Measurements from ENCODE around the gene PDCD6IP. TPM values are rescaled to one million over a fixed set of nuclear protein-coding genes. Genes with fewer than 3 reads are reported as not detected.

Gene PDCD6IP
- total RNA-seq, 4 donors from 2014 or later: 105 to 424 (median 167) TPM

GRCh38 chr3:33758281-33758680 is 40.1 kb upstream of the PDCD6IP start:
- TF ChIP-seq POLR2A (IDR thresholded peaks at IDR 0.05) (no peak), CTCF (IDR thresholded peaks at IDR 0.05) (no peak)
- H3K4me3 ChIP-seq (replicated peaks in 1 of 3): no peak overlapping the region

GRCh38 chr3:33758864-33759263 is 39.6 kb upstream of the PDCD6IP start:
- WGBS, 2 donors: 76 to 81% methylated on average over 2 of the region's 2 CpGs
- intact Hi-C loops (cut with DNase I): no loop called here
- Histone ChIP-seq H3K27ac (no peak overlapping the region), H3K36me3 (no peaks in the 10 kb centered on the region), H3K4me3 (replicated peaks in 1 of 3) (no peak overlapping the region), H3K9me3 (no peaks in the 10 kb centered on the region), H3K4me1 (no peaks in the 10 kb centered on the region), H3K27me3 (no peaks in the 10 kb centered on the region)
- DNase-seq: no peak
- TF ChIP-seq POLR2A (IDR thresholded peaks at IDR 0.05) (no peak), CTCF (IDR thresholded peaks at IDR 0.05) (no peak)

More at GRCh38 chr3:33758281-33758680, 40.1 kb upstream of the PDCD6IP start:
- no peaks in the 10 kb centered on the region for H3K9me3 ChIP-seq
- no peaks in the 10 kb centered on the region for H3K36me3 ChIP-seq
- H3K4me1 ChIP-seq: no peaks in the 10 kb centered on the region
- intact Hi-C loops (cut with DNase I): no loop called here
- H3K27ac ChIP-seq: no peak overlapping the region
- no peaks in the 10 kb centered on the region for H3K27me3 ChIP-seq
- DNase-seq: no peak

GRCh38 chr3:33768578-33769330 is 29.7 kb upstream of the PDCD6IP start:
- no peak overlapping the region for H3K4me3 ChIP-seq (replicated peaks in 1 of 3)
- intact Hi-C loops (cut with DNase I): no loop called here
- TF ChIP-seq POLR2A (IDR thresholded peaks at IDR 0.05) (no peak), CTCF (IDR thresholded peaks at IDR 0.05) (no peak)
- H3K27ac ChIP-seq: no peak overlapping the region
- no peaks in the 10 kb centered on the region for H3K36me3 ChIP-seq
- no peaks in the 10 kb centered on the region for H3K4me1 ChIP-seq
- no peak for DNase-seq
- no peaks in the 10 kb centered on the region for H3K27me3 ChIP-seq
- no peaks in the 10 kb centered on the region for H3K9me3 ChIP-seq
- WGBS, 2 donors: 87% methylated on average over 9 of the region's 9 CpGs

- Histone ChIP-seq H3K27me3 (no peaks in the 10 kb centered on the region), H3K36me3 (no peaks in the 10 kb centered on the region), H3K4me3 (replicated peaks in 1 of 3) (no peak overlapping the region), H3K27ac (no peak overlapping the region), H3K4me1 (no peaks in the 10 kb centered on the region), H3K9me3 (no peaks in the 10 kb centered on the region)
- no peak for DNase-seq
- no peak for TF ChIP-seq CTCF (IDR thresholded peaks at IDR 0.05)
- TF ChIP-seq POLR2A (IDR thresholded peaks at IDR 0.05): no peak
- intact Hi-C loops (cut with DNase I): no loop called here
- 60 to 72% methylated on average over 2 of the region's 2 CpGs for WGBS, 2 donors
Measured at GRCh38 chr3:33773637-33774036, 24.8 kb upstream of the PDCD6IP start.

- Histone ChIP-seq H3K36me3 (no peaks in the 10 kb centered on the region), H3K27me3 (no peaks in the 10 kb centered on the region), H3K9me3 (no peaks in the 10 kb centered on the region), H3K27ac (no peak overlapping the region), H3K4me1 (no peaks in the 10 kb centered on the region), H3K4me3 (replicated peaks in 1 of 3) (no peak overlapping the region)
- no peak for TF ChIP-seq POLR2A (IDR thresholded peaks at IDR 0.05)
- TF ChIP-seq CTCF (IDR thresholded peaks at IDR 0.05): no peak
- 84 to 93% methylated on average over 3 of the region's 3 CpGs for WGBS, 2 donors
- DNase-seq: no peak
- intact Hi-C loops (cut with DNase I): no loop called here
Measured at GRCh38 chr3:33775363-33775762, 23.1 kb upstream of the PDCD6IP start.
